ENCODE measurements around the gene REXO4. TPM values are rescaled to one million over a fixed set of nuclear protein-coding genes. Genes with fewer than 3 reads are reported as not detected.

REXO4 gene
- total and polyA plus RNA-seq, 2 of the 13 experiments (the other 11 are each of a cell fraction or from before 2014, with no cell fraction given): 18.5 to 30.4 TPM

DNA sequence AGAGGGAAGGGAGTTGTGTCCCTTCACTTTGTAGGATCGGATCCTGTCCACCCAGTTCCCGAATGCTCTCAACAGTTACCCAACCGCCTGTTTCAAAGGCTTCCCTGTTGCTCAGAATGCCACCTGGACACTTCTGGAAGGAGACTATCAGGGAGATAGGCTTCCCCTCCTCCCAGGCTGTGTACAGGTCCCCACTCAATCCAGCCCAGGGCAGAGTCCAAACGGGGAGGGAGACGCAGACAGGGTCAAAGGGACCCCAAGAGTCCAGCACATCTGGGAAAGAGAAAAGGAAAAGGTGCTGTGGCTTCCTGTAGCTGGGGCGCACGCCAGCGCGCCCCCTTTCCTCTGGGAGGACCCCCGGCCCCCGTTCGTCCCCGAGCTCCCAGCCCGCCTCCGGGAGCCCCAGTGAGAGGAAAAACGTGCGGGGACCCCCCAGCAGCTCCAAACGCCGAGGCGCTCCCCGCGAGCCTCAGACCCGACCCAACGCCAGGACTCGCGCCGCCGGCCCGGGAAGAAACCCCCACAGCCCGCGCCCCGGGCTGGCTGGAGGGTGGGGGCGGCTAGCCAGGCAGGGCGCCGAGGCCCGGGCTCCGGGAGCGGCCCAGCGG is 42.6 kb downstream of the REXO4 start (continued):
- TF ChIP-seq TOPORS (CRISPR knock-in tag; IDR thresholded peaks at IDR 0.05) (no peak; the same call in 1 of the 2 replicates), ZNF749 (CRISPR knock-in tag; IDR thresholded peaks at IDR 0.05; ENCODE audit: borderline replicate concordance) (no peak; the same call in 1 of the 2 replicates), ZNF124 (CRISPR knock-in tag; IDR thresholded peaks at IDR 0.05) (no peak), NFKBIZ (CRISPR knock-in tag; IDR thresholded peaks at IDR 0.05) (no peak), HOXA5 (CRISPR knock-in tag; IDR thresholded peaks at IDR 0.05) (peak; percentile 61; the same call in 1 of the 2 replicates), IKZF1 (IDR thresholded peaks at IDR 0.05) (no peak), ZEB1 (IDR thresholded peaks at IDR 0.05; ENCODE audit: insufficient replicate concordance, low read depth) (peak; percentile 45), ATM (IDR thresholded peaks at IDR 0.05; ENCODE audit: borderline replicate concordance) (no peak), ZNF841 (CRISPR knock-in tag; IDR thresholded peaks at IDR 0.05; ENCODE audit: borderline replicate concordance) (no peak; the same call in 1 of the 2 replicates), ZNF652 (CRISPR knock-in tag; IDR thresholded peaks at IDR 0.05; ENCODE audit: borderline replicate concordance, low read depth) (no peak), ZBTB42 (CRISPR knock-in tag; IDR thresholded peaks at IDR 0.05) (0 out of 2 replicates have a peak, but pooled peaks have one; percentile 44), ZNF674 (CRISPR knock-in tag; IDR thresholded peaks at IDR 0.05; ENCODE audit: low read depth) (no peak), SAP130 (CRISPR knock-in tag; IDR thresholded peaks at IDR 0.05; ENCODE audit: low read depth) (peak; percentile 70), ZNF75D (CRISPR knock-in tag; IDR thresholded peaks at IDR 0.05; ENCODE audit: borderline replicate concordance) (no peak), ZNF510 (CRISPR knock-in tag; IDR thresholded peaks at IDR 0.05; ENCODE audit: low read depth) (0 out of 2 replicates have a peak, but pooled peaks have one; percentile 2), TMF1 (CRISPR knock-in tag; IDR thresholded peaks at IDR 0.05; ENCODE audit: low read depth) (no peak), ZNF24 (IDR thresholded peaks at IDR 0.05) (no peak), CAMTA2 (CRISPR knock-in tag; IDR thresholded peaks at IDR 0.05; ENCODE audit: borderline replicate concordance) (no peak), CBX2 (IDR thresholded peaks at IDR 0.05; ENCODE audit: low read depth, low read length) (no peak), CBX2 (CRISPR knock-in tag; IDR thresholded peaks at IDR 0.05; ENCODE audit: low read depth) (no peak)
- TF ChIP-seq, protein P1, sequence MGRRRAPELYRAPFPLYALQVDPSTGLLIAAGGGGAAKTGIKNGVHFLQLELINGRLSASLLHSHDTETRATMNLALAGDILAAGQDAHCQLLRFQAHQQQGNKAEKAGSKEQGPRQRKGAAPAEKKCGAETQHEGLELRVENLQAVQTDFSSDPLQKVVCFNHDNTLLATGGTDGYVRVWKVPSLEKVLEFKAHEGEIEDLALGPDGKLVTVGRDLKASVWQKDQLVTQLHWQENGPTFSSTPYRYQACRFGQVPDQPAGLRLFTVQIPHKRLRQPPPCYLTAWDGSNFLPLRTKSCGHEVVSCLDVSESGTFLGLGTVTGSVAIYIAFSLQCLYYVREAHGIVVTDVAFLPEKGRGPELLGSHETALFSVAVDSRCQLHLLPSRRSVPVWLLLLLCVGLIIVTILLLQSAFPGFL (CRISPR knock-in tag; IDR thresholded peaks at IDR 0.05): no peak
- TF ChIP-seq, protein P2, sequence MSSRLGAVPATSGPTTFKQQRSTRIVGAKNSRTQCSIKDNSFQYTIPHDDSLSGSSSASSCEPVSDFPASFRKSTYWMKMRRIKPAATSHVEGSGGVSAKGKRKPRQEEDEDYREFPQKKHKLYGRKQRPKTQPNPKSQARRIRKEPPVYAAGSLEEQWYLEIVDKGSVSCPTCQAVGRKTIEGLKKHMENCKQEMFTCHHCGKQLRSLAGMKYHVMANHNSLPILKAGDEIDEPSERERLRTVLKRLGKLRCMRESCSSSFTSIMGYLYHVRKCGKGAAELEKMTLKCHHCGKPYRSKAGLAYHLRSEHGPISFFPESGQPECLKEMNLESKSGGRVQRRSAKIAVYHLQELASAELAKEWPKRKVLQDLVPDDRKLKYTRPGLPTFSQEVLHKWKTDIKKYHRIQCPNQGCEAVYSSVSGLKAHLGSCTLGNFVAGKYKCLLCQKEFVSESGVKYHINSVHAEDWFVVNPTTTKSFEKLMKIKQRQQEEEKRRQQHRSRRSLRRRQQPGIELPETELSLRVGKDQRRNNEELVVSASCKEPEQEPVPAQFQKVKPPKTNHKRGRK (CRISPR knock-in tag; IDR thresholded peaks at IDR 0.05): no peak
- TF ChIP-seq, protein P3, sequence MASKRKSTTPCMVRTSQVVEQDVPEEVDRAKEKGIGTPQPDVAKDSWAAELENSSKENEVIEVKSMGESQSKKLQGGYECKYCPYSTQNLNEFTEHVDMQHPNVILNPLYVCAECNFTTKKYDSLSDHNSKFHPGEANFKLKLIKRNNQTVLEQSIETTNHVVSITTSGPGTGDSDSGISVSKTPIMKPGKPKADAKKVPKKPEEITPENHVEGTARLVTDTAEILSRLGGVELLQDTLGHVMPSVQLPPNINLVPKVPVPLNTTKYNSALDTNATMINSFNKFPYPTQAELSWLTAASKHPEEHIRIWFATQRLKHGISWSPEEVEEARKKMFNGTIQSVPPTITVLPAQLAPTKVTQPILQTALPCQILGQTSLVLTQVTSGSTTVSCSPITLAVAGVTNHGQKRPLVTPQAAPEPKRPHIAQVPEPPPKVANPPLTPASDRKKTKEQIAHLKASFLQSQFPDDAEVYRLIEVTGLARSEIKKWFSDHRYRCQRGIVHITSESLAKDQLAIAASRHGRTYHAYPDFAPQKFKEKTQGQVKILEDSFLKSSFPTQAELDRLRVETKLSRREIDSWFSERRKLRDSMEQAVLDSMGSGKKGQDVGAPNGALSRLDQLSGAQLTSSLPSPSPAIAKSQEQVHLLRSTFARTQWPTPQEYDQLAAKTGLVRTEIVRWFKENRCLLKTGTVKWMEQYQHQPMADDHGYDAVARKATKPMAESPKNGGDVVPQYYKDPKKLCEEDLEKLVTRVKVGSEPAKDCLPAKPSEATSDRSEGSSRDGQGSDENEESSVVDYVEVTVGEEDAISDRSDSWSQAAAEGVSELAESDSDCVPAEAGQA (IDR thresholded peaks at IDR 0.05; ENCODE audit: low read depth): no peak
- TF ChIP-seq, protein P3 (CRISPR knock-in tag; IDR thresholded peaks at IDR 0.05; ENCODE audit: borderline replicate concordance): peak; percentile 12; the same call in 1 of the 2 replicates
